ENCODE measurements around the gene U2SURP. TPM values are rescaled to one million over a fixed set of nuclear protein-coding genes. Genes with fewer than 3 reads are reported as not detected.
"Not testable (repeated sequence)": the region's sequence is repeated elsewhere in the genome, so short reads cannot be mapped to it uniquely, and the experiment has no call there.

The U2SURP gene
- total RNA-seq, 4 donors from 2014 or later: 35.7 to 58.6 (median 45.2) TPM

DNA sequence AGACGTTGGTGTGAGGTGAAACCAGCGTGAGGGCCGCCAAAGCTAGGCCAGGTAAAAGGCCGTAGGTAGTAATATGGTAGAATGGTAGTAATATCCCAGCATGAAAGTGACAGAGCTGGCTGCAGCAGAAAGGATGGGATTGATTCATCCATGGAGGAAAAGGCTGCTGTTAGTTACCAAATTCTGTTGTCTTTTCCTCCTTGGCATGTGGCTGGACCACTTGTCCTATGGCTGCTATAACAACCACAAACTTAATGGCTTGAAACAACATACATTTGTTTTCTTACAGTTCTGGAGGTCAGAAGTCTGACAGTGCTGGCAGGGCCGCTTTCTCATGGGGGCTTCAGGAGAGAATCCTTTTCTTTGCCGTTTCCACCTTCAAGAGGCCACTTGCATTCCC, 70.4 kb downstream of the U2SURP start:
- no peaks in the 10 kb centered on the region for H3K27me3 ChIP-seq
- WGBS: 94% methylated on average over 6 of the region's 6 CpGs
- TF ChIP-seq POLR2AphosphoS5 (IDR thresholded peaks at IDR 0.05) (no peak), EP300 (IDR thresholded peaks at IDR 0.05) (no peak), POLR2A (IDR thresholded peaks at IDR 0.05; ENCODE audit: low read depth) (no peak)
- TF ChIP-seq, protein P1, sequence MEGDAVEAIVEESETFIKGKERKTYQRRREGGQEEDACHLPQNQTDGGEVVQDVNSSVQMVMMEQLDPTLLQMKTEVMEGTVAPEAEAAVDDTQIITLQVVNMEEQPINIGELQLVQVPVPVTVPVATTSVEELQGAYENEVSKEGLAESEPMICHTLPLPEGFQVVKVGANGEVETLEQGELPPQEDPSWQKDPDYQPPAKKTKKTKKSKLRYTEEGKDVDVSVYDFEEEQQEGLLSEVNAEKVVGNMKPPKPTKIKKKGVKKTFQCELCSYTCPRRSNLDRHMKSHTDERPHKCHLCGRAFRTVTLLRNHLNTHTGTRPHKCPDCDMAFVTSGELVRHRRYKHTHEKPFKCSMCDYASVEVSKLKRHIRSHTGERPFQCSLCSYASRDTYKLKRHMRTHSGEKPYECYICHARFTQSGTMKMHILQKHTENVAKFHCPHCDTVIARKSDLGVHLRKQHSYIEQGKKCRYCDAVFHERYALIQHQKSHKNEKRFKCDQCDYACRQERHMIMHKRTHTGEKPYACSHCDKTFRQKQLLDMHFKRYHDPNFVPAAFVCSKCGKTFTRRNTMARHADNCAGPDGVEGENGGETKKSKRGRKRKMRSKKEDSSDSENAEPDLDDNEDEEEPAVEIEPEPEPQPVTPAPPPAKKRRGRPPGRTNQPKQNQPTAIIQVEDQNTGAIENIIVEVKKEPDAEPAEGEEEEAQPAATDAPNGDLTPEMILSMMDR (IDR thresholded peaks at IDR 0.05): no peak
- no peaks in the 10 kb centered on the region for H3K9me3 ChIP-seq
- no peak for DNase-seq (ENCODE audit: extremely low spot score)
- intact Hi-C loops (cut with DNase I): no loop called here
- H3K36me3 ChIP-seq: no peaks in the 10 kb centered on the region
- no peak overlapping the region for H3K27ac ChIP-seq (replicated peaks in 1 of 4)
- no peak overlapping the region for H3K4me3 ChIP-seq
- peaks cover 0 to 8% (median 7%) of the 10 kb centered on the region in 4 donors for H3K4me1 ChIP-seq

DNA sequence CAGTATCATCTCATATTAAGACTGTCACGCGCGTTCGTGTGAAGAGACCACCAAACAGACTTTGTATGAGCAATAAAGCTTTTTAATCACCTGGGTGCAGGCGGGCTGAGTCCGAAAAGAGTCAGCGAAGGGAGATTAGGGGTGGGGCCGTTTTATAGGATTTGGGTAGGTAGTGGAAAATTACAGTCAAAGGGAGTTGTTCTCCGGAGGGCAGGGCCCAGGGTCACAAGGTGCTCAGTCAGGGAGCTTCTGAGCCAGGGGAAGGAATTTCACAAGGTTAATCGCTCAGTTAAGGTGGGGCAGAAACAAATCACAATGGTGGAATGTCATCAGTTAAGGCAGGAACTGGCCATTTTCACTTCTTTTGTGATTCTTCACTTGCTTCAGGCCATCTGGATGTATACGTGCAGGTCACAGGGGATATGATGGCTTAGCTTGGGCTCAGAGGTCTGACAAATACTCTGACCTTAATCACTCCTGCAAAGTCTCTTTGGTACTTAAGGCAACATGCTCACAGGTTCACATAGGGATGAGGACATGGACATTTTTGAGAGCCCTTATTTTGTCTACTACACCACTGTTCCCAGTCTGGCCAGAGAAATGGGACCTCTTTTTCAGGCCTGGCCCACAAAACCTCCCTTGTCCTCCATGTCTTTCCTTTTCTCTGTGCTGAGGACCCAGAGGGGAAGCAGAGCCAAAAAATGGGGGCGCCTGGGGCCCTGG, 71.1 kb downstream of the U2SURP start:
- H3K27me3 ChIP-seq; H3K9me3 ChIP-seq; intact Hi-C loops (cut with DNase I); H3K36me3 ChIP-seq; H3K4me1 ChIP-seq; DNase-seq (ENCODE audit: extremely low spot score); H3K27ac ChIP-seq (replicated peaks in 1 of 4); H3K4me3 ChIP-seq: not testable (repeated sequence)
- 94% methylated on average over 12 of the region's 12 CpGs for WGBS

DNA sequence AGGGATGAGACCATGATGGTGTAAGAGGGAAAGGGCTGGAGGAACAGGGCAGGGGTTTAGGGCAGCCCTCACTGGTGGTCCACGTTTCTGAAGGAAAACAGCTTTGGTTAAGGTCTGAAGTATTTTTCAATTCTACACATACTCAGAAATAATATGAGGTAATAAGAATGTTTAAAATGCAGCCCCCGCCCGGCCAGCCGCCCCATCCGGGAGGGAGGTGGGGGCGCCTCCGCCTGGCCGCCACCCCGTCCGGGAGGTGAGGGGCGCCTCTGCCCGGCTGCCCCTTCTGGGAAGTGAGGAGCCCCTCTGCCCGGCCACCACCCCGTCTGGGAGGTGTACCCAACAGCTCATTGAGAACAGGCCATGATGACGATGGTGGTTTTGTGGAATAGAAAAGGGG, 72.2 kb downstream of the U2SURP start:
- H3K4me3 ChIP-seq; H3K4me1 ChIP-seq; intact Hi-C loops (cut with DNase I); H3K9me3 ChIP-seq; H3K27ac ChIP-seq (replicated peaks in 1 of 4); DNase-seq (ENCODE audit: extremely low spot score); H3K27me3 ChIP-seq; H3K36me3 ChIP-seq: not testable (repeated sequence)
- WGBS: 94% methylated on average over 15 of the region's 15 CpGs

- H3K36me3 ChIP-seq; H3K27me3 ChIP-seq; intact Hi-C loops (cut with DNase I); DNase-seq (ENCODE audit: extremely low spot score); H3K4me1 ChIP-seq; H3K9me3 ChIP-seq; H3K27ac ChIP-seq (replicated peaks in 1 of 4); H3K4me3 ChIP-seq: not testable (repeated sequence)
- WGBS: 93% methylated on average over 5 of the region's 5 CpGs
Observed at GRCh38 chr3:143073983-143074382, 72.6 kb downstream of the U2SURP start.

- intact Hi-C loops (cut with DNase I): no loop called here
- no peak for TF ChIP-seq POLR2A (IDR thresholded peaks at IDR 0.05; ENCODE audit: low read depth)
- no peak for TF ChIP-seq EP300 (IDR thresholded peaks at IDR 0.05)
- TF ChIP-seq, protein P1 (IDR thresholded peaks at IDR 0.05): no peak
- no peak for TF ChIP-seq POLR2AphosphoS5 (IDR thresholded peaks at IDR 0.05)
- Histone ChIP-seq H3K9me3 (no peaks in the 10 kb centered on the region), H3K27ac (replicated peaks in 1 of 4) (no peak overlapping the region), H3K4me3 (no peak overlapping the region), H3K4me1 (no peaks in the 10 kb centered on the region), H3K36me3 (no peaks in the 10 kb centered on the region), H3K27me3 (no peaks in the 10 kb centered on the region)
- 81% methylated on average over 4 of the region's 4 CpGs for WGBS
- DNase-seq (ENCODE audit: extremely low spot score): peak; percentile 60
Observed at GRCh38 chr3:143078883-143079282, 77.5 kb downstream of the U2SURP start.

DNA sequence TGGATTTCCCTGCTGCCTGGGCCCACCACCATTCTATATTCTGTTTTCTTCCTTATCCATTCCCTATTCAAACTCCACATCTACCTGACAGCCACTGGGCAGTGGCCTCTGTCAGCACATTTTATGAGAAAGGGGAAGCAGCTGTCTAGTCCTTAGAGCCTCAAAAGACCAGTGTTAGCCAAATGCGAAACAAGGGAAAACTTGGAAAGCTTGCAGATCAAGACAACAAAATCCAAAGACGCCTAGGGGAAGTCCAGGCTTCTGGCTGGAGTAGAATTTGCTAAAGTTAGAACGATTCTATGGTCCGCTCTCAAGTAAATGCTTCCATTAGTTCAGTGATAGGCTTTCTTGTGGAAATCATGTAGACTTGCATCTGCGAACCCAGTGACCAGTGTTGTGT, 78.8 kb downstream of the U2SURP start:
- intact Hi-C loops (cut with DNase I): no loop called here
- TF ChIP-seq, protein P1 (IDR thresholded peaks at IDR 0.05): no peak
- TF ChIP-seq EP300 (IDR thresholded peaks at IDR 0.05): no peak
- TF ChIP-seq POLR2AphosphoS5 (IDR thresholded peaks at IDR 0.05): no peak
- no peak for TF ChIP-seq POLR2A (IDR thresholded peaks at IDR 0.05; ENCODE audit: low read depth)
- DNase-seq (ENCODE audit: extremely low spot score): no peak
- no peaks in the 10 kb centered on the region for H3K9me3 ChIP-seq
- H3K27me3 ChIP-seq: no peaks in the 10 kb centered on the region
- H3K4me1 ChIP-seq: no peaks in the 10 kb centered on the region
- no peak overlapping the region for H3K4me3 ChIP-seq
- WGBS: 91% methylated on average over 5 of the region's 5 CpGs
- no peak overlapping the region for H3K27ac ChIP-seq (replicated peaks in 1 of 4)
- H3K36me3 ChIP-seq: no peaks in the 10 kb centered on the region
